Endometrium (tissue), 2 donors: ENCODE measurements around the gene NEBL.
A peak's percentile ranks its signal among the peaks of the same experiment; 100 is the strongest.

Source experiments
- FAIRE-seq: peaks from 2 replicates; lab custom pipeline; 2012; peaks lifted over from hg19 to GRCh38; lab: Jason Lieb, UNC
- donor health status: control.
- donor health status: control.

Gene NEBL

DNA sequence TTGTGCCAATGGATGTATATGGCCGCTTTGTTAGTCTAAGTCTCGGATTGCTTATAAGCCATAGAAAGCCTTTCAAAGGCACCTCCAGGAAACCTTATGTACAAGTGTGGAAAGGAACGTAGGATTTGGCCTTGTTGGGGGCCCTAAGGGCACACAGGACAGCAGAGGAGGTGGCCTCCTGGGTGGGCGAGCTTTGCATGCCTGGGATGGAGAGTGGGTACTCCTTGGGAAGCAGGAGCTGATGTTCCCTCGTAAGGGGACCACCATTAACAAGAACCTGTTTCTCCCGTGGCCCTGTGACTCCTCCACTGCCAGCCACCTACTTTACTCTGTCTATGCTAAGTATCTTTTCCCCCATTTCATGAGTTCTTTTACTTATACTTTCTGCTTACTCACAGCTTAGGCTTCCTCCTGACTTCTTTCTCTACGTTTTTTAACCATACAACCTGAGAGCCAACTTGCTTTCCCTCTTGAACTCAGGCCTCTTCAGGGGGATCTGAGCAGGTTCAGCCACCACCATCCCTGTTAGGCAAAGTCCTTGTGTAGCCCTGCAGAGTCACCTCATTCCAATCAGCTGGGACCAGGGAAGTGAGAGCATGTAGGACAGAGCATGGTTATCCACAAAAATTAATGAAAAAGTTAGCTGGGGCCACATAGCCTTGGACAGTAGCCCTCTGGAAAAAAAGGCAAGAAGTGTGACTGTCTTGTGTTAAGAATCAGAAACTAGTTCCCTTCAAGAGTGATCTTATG lies 118.9 kb downstream of the NEBL start:
- no peak for FAIRE-seq

DNA sequence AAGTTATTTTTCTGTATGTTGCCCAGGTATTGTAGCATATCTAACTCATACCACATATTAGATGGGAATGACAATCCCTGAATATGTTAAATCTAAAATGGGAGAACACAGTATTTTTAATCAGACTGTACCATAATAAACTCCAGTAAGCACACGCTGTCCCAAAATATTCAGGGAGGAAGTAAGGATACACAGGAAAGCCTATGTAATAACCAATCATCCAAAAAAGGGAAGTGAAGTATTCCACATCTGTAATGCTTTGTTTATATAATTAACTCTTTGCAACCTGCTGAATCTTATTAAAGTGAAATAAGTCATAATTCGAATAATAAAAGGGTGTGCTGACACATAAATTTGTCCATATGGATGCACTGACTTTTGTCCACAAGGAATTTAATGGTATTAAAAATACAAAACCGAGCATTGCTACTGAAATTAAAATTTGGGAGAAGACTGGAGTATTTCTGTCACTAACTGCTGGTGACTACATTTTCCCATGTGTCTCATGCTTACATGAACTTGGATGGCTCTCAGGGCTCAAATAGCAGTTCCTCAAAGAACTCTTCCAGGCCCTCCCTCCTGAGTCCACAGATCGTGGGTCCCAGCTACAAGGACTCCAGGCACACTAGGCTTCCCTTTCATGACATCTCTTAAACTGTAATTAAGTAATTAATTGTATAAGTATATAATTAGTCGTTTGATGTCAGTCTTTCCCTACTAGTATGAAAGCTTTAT lies 120.6 kb downstream of the NEBL start:
- FAIRE-seq, result no peak

DNA sequence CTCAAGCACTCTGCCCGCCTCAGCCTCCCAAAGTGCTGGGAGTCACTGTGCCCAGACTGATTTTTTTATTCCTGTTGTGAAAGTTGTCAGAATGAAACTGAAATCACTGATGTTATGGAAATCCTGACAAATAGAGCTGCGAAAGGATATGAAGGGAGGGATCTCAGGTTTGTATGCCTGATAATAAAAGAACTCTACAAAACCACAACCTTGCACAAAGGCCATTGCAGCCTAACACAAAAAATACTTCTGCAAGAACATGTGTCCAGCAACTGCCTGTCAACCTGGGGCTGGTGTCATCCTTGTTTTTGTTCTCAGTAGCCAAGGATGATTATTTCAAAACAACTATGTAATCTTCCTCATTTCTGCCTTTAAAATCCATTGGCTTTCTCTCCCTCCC lies 126.1 kb downstream of the NEBL start:
- FAIRE-seq, result no peak

DNA sequence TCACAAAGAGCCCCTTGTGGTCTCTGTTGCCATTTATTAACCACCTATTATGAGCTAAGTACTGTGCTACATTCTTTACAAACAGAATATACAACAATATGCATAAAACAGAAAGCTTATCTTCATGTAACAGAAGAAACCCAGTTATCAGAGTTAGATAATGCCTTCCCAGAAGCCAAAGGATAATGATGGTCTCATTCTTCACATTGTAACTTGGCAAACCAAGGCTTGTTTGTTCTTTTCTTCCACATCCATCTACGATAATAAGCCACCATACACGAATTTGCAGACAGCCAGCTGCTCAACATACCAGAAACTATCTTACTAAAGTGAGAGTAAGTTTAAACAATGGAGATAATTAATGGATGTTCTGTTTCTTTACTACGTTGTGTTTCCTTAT lies 127.6 kb downstream of the NEBL start:
- FAIRE-seq, result no peak

DNA sequence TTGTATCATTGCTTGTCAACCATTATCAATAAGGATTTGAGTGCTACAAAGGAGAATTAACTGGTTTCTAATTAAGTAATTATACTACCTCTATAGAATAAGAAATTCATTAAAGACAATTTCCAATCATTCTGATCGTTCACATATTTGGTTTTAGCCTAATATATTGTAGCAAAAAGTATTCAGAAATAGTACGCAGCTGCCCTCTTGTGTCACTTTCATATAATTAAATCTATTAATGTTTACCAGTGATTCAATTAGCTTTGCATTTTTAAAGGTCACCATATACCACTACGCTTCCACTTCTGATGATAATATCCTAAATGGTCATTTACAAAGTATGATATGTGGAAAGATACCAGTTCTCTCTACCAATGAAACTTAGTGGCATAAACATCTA lies 128.3 kb downstream of the NEBL start:
- FAIRE-seq, result peak; percentile 66

DNA sequence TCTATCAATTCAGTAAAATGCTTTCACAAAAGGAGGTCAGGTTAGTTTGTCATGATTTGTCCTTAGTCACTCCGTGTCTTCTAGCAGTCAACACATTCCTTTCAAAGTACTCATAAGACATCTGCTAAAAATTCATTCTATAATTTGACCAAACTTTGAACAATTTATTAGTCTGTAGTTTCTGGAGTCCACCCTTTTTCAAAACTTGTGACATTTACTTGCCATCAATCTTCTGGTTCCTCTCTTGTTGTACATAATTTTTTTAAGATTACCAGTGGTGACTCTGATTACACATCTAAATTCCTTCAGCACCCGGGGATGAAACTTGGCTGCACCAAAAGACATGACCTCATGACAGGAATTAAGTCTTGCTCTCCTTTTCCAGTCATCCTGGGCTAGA lies 130.1 kb downstream of the NEBL start:
- FAIRE-seq, result no peak

DNA sequence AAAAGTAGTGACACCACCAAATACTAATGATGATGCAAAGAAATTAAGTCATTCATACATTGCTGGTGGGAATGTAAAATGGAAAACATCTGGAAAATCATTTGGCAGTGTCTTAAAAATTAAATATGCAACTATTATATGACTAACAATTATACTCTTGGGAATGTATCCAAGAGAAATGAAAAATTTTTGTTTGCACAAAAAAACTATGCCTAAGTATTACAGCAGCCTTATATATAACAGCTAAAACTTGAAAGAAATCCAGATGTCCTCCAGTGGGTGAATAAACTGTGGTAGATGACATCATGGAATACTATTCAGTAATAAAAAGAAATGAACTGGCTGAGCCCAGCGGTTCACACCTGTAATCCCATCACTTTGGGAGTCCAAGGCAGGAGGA lies 132.0 kb downstream of the NEBL start:
- no peak for FAIRE-seq

DNA sequence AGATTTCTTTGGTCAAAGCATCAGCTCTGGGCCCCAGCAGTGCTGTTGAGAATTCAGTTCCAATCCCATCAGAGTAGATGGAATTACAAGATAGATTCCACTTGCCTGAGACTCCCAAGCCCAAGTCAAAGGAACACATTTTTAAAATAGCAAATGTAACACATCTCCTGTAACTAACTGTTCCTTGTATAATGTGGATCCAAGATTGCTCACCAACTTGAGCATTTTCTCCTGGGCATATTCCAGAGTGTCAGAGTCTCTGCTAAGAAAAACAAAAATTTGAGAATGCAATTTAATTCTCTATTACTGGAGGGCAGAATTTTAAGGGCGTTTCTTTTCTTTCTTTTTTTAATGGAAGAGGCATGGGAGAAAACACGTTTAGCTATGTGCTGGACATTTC lies 136.7 kb downstream of the NEBL start:
- no peak for FAIRE-seq

DNA sequence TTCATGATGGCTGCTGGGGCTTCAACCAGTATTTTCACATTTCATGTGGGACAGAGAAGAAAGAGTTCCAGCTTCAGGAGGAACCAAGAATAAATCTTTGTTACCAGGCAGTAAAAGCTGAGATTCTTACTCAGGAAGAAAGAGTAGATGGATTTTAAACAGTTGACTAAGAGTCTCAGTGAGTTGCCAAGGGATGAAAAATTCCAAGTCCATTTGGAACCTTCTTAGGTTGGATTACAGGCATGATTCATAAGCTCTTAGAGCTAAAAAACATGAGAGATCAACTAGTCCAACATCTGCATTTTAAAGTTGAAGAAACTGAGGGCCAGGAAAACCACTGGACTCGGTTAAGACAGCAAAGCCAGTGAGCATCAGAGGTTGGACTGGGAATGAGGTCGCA lies 148.6 kb downstream of the NEBL start:
- no peak for FAIRE-seq

DNA sequence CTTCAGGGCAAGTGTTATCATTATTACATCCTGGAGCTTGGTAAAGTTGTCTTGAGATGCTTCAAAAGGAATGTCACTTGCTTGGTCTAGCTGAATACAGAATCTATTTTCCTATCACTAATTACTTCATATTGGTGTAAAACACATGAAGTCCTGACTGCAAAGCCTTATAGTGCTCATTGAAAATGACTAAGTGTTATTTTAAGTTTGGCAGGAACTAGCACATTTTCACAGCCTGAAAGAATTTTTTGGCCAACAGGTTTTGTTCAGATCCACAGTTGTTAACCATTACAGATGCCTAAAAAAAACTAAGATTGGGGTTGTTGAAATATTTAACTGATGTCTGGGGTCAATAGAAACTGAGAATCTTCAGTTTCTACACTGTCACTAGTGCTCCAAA lies 149.3 kb downstream of the NEBL start:
- no peak for FAIRE-seq

DNA sequence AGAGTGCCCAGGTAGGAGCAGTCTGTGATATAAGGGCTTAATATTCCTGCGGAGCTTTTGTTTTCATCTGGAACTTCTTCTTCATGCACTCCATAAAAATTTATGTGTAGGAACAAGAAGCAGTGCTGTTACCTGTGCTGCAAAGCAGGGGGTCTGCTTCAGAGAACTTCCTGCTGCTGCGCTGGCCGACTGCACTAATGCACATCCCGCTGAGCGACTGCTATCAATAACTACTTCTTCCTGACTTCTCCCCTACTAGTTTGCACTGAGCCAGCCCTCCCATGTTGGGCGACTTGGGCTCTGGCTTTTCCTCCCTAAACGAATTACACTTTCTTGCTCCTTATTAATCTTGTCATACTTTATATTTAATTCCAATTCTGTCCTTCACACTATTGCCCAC lies 150.3 kb downstream of the NEBL start:
- no peak for FAIRE-seq

DNA sequence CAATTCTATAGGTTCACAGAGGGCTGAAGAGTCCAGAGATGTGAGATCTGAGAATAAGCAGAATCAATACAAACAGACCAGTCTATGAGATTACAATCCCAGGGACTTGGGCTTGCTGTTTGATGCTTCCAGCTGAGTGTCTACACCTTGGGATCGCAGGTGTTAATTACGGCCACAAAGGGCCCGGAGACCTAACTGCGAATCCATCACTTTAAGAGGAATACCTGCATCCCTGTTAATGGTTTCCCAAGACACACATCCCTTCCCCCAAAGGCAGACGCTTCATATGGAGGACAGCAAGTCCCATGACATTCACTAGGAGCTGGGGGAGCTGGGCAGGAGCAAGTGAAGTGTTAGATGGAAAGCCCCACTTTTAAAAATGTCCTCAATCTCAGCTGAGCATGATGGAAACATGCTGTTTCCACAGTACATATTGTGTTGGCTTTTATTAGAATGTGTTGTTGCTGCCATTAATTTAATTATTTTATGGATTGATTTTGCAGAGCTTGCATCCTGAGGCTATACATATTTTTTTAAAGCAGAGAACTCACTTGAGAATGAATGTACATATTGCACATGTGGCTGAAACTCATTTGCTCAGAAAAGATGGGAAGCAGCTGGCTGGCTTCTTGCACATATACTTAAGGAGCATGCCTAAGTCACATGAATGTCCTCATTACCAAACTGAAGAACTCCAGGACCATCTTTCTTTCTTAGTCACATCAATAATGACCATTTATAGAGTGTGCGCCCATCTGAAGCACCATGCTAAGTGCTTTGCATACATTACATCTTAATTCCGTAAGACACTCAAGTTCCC lies 151.3 kb downstream of the NEBL start:
- no peak for FAIRE-seq

DNA sequence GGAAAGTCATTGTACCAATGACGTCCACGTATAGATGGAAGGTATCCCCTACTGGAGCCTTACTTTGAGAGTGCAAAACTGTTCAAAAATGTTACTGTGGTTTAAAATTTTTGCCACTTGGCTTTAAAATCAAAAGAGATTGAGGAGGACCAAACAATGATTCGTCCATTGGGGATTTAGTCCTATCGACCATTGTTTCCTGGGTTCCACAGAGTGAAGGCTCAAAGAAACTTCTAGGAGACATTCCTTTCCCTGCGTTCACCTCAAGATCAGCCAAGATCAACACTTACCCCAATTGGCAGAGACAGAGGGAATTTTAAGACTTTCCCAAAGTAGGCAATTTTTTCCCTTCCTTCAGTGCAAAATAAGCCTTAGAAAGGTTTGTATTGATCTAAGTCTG lies 152.3 kb downstream of the NEBL start:
- no peak for FAIRE-seq

DNA sequence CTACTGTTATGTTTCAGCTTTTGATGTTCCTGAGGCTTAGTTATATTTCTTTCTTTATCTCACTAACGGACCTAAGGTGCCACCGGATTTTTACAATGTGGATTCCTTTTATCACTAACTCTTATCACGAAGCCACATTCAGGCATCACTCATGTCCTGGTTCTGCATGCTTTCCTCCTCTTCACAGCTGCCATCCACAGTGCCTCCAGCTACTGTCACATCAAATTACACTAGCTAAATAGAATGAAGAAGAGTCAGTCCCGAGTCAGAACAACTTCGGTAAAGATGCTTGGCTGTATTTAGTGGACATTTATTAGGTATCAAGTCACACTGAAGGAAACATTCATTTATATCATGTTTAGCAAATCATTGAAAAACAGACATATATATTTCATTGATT lies 153.2 kb downstream of the NEBL start:
- no peak for FAIRE-seq

DNA sequence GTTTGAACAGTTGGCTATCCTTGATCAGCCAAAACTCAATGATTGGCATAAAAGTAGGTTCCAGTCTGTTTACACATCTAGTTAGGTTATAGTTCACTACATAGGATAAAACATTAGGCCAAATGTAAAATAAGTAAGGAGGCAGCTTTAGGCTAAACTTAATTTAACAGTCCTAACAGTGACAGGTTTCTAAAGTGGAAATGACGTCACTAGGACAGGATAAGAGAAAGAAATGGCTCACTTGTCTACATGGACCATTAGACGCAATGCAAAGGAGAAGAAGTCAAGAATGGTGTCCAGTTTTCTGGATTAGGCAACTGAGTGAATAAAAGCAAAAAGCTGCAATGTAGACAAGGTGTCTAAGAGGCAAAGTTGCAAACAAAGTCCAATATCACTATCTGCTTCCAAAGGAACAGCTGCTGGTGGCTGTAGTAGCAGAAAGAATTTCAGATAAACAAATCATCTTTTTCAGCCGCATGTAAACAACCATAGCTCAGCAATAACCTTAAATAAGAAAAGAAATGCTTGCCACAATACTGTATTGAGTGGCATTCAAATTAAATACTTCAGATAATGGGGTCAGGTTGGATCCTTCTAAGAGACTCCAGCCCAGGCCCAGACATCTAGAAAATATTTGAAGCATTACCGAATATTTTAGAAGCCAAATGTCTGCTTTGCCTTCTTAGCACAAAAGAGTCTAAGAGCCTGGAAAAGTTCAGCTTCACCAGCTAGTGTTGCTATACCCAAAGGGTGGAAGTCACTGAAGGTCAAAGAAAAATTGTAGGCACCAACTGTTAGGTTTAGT lies 154.2 kb downstream of the NEBL start:
- no peak for FAIRE-seq

DNA sequence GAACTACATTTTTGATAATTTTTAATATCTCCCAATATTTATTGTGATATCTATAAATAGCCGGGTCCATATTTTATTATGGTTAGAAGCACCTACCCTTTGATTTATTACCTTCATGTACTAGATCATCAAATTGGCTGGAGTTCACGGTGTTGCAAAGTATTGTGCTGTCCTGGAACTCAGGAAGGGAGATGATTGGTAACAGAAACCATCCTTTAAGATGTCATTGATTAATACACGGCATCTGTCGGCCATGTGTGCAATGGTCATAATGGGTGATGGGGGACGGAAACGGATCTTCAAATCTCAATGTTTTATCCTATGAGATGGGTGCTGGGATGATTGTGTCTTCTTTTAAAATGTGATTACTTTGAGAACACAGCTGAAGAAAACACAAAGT lies 157.0 kb downstream of the NEBL start:
- FAIRE-seq, result no peak

DNA sequence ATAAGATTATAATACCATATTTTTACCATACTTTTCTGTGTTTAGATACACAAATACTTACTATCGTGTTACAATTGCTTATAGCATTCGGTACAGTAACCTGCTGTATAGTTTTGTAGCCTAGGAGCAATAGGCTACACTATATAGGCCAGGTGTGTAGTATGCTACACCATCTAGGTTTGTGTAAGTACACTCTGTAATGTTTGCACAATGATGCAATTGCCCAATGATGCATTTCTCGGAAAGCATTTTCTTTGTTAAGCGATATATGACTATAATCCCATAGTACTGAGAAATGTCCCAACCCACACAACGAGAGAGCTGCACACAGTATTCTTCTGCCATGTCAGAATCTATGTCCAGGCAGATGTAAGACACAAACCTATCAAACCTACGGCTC lies 160.0 kb downstream of the NEBL start:
- no peak for FAIRE-seq
